Nephron (organoid): ENCODE results near the gene PAQR3.
A peak's percentile ranks its signal among the peaks of the same experiment; 100 is the strongest.

Source experiments
- H3K27ac Mint-ChIP-seq, 3 experiments: 2 replicates each; pipeline ENCODE4 v1.8.0; 2020; ENCODE audit warnings: mixed read lengths in 3 of 3, mild to moderate bottlenecking in 2 of 3, moderate library complexity in 1 of 3
- H3K27me3 Mint-ChIP-seq: 2 replicates; pipeline ENCODE4 v1.8.0; 2021; ENCODE audit warnings: low read depth, mild to moderate bottlenecking, moderate library complexity, mixed read lengths
- H3K36me3 Mint-ChIP-seq: 2 replicates; pipeline ENCODE4 v1.8.0; 2020; ENCODE audit warnings: low read depth, mixed read lengths
- H3K4me1 Mint-ChIP-seq: 2 replicates; pipeline ENCODE4 v1.8.0; 2020; ENCODE audit warnings: mixed read lengths
- H3K4me3 Mint-ChIP-seq, 3 experiments: 2 replicates each; pipeline ENCODE4 v1.8.0; 2020; ENCODE audit warnings: mild to moderate bottlenecking in 3 of 3, mixed read lengths in 3 of 3, moderate library complexity in 2 of 3
- H3K9me3 Mint-ChIP-seq: 2 replicates; pipeline ENCODE4 v1.8.0; 2020; ENCODE audit warnings: mixed read lengths
- TF ChIP-seq, protein P1 (sequence below), 3 experiments: fragments of 200-600 bp; sonication (generic); IDR thresholded peaks; one replicate each; pipeline ENCODE4 v1.5.0; 2021; ENCODE audit warnings: antibody characterized with exemption in 3 of 3; ENCODE audit not compliant: unreplicated experiment in 3 of 3

The PAQR3 gene

DNA sequence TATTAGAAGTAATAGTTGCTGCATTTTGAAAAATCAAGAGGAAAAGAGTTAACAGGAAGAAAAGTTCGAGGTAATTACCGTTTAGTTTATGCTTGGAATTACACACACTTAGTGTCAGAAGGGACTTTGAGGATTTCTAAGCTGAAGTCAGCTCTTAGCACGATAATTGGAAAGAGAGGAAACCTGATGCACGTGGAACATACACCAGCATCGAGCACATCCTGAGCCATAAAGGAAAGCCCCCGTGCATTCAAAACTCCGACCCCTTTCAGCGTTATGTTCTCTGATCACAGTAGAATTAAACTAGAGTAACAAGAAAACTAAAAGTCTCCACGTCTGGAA is 400 bp upstream of the PAQR3 start:
- H3K36me3 Mint-ChIP-seq = no peaks in the 10 kb centered on the region
- peaks cover 15% of the 10 kb centered on the region for H3K27me3 Mint-ChIP-seq
- TF ChIP-seq, protein P1, sequence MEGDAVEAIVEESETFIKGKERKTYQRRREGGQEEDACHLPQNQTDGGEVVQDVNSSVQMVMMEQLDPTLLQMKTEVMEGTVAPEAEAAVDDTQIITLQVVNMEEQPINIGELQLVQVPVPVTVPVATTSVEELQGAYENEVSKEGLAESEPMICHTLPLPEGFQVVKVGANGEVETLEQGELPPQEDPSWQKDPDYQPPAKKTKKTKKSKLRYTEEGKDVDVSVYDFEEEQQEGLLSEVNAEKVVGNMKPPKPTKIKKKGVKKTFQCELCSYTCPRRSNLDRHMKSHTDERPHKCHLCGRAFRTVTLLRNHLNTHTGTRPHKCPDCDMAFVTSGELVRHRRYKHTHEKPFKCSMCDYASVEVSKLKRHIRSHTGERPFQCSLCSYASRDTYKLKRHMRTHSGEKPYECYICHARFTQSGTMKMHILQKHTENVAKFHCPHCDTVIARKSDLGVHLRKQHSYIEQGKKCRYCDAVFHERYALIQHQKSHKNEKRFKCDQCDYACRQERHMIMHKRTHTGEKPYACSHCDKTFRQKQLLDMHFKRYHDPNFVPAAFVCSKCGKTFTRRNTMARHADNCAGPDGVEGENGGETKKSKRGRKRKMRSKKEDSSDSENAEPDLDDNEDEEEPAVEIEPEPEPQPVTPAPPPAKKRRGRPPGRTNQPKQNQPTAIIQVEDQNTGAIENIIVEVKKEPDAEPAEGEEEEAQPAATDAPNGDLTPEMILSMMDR (IDR thresholded peaks at IDR 0.05; ENCODE audit: unreplicated experiment in 3 of 3) = no peak
- H3K27ac Mint-ChIP-seq = peak overlapping the region; percentile 29 to 74 (median 39)
- peaks cover 14% of the 10 kb centered on the region for H3K4me1 Mint-ChIP-seq
- peak overlapping the region; percentile 82 to 91 (median 88) for H3K4me3 Mint-ChIP-seq
- no peaks in the 10 kb centered on the region for H3K9me3 Mint-ChIP-seq

DNA sequence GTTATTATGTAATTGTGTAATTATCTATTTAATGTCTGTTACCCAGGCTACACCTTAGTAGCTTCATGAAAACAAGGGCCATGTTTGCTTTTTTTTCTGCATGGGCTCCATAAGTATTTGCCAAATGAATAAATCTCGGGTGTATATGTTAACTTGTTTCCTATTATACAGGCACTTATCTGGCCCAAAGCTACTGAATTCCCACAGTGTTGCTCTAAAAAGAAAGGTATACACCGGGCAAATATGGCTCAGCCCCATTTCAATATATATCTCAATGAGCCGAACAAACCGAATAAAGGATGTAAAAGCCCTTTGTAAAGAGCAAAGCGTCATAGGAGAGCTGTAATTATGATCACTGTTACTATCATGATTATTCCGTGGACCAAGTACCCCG is 767 bp downstream of the PAQR3 start:
- Mint-ChIP-seq H3K27me3 (peaks cover 10% of the 10 kb centered on the region), H3K4me3 (peak overlapping the region; percentile 93 to 94 (median 93)), H3K9me3 (no peaks in the 10 kb centered on the region), H3K27ac (peak overlapping the region in 2 of 3 experiments; percentile 22 to 57), H3K4me1 (peaks cover 14% of the 10 kb centered on the region), H3K36me3 (peaks cover 2% of the 10 kb centered on the region)
- TF ChIP-seq, protein P1 (IDR thresholded peaks at IDR 0.05; ENCODE audit: unreplicated experiment in 3 of 3) = no peak

- H3K4me1 Mint-ChIP-seq = peaks cover 14% of the 10 kb centered on the region
- peaks cover 3% of the 10 kb centered on the region for H3K36me3 Mint-ChIP-seq
- H3K4me3 Mint-ChIP-seq = peak overlapping the region; percentile 69 to 90 (median 85)
- no peaks in the 10 kb centered on the region for H3K9me3 Mint-ChIP-seq
- TF ChIP-seq, protein P1 (IDR thresholded peaks at IDR 0.05; ENCODE audit: unreplicated experiment in 3 of 3) = no peak
- no peak overlapping the region for H3K27ac Mint-ChIP-seq
- peaks cover 8% of the 10 kb centered on the region for H3K27me3 Mint-ChIP-seq
Measured at GRCh38 chr4:78937837-78938236, 1.4 kb downstream of the PAQR3 start.

DNA sequence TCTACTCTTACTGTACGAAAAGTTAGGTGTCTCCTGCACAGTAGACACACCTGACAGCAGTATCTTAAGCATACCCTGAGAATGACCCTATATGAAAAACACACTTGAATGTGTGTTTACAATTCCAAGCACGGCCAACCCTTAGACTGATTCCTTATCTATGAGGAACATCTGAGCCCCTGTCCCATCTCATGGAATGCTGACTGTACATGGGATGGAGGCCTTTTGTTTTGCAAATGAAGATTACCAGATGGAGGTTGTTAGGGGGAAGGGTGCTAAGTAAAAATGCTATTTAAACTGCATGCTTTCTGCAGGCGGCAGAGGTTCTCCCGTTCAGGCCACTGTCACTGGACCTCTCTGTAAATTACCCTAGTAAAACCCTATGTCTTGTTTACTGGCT is 2.2 kb downstream of the PAQR3 start:
- Mint-ChIP-seq H3K4me3 (peak overlapping the region; percentile 6 to 54 (median 44)), H3K36me3 (peaks cover 3% of the 10 kb centered on the region), H3K27me3 (peaks cover 7% of the 10 kb centered on the region), H3K4me1 (peaks cover 14% of the 10 kb centered on the region), H3K9me3 (no peaks in the 10 kb centered on the region), H3K27ac (no peak overlapping the region)
- TF ChIP-seq, protein P1 (IDR thresholded peaks at IDR 0.05; ENCODE audit: unreplicated experiment in 3 of 3) = no peak

DNA sequence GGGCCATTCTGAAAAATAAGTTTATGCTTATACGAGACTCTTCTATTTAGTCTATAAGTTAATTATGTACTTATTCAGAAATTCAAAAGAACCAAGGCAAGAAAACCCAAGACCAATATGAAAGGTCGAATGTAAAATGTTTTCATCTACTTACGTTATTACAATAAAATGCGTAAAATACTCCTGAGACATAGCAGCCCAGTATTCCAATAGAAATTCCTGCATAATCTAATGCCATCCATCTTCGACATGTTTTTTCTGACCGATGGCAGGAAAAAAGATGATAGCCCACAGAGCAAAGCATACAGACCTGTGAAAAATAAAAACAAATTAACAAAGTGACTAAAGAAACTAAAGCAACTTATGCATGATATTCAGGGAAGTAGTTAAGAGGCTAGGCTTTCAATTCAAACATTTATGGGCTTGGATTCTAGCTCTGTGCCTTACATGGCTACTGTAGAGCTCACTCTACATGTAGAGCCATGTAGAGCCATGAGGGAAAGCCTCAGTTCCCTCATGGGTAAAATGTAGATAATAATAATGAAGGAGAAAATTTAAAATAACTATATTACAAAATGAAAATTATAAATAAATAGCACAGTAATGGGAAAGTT is 9.1 kb downstream of the PAQR3 start:
- Mint-ChIP-seq H3K36me3 (peaks cover 44% of the 10 kb centered on the region), H3K4me1 (no peaks in the 10 kb centered on the region), H3K27ac (no peak overlapping the region), H3K4me3 (no peak overlapping the region), H3K27me3 (no peaks in the 10 kb centered on the region), H3K9me3 (no peaks in the 10 kb centered on the region)
- TF ChIP-seq, protein P1 (IDR thresholded peaks at IDR 0.05; ENCODE audit: unreplicated experiment in 3 of 3) = no peak

DNA sequence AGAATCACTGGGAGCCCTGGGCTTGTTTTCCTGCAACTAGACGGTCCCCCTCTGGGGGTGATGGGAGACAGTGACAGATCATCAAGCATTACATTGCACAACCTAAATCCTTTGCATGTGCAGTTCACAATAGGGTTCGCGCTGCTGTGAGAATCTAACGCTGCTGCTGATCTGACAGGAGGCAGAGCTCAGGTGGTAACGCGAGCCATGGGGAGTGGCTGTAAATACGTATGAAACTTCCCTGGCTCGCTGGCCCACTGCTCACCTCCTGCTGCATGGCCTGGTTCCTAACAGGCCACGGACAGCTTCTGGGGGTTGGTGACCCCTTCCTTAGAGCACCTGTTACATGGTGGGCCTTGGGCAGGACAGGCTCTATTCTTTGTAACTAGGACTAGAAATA is 10.4 kb downstream of the PAQR3 start:
- H3K4me1 Mint-ChIP-seq = no peaks in the 10 kb centered on the region
- no peak overlapping the region for H3K4me3 Mint-ChIP-seq
- H3K9me3 Mint-ChIP-seq = no peaks in the 10 kb centered on the region
- TF ChIP-seq, protein P1 (IDR thresholded peaks at IDR 0.05; ENCODE audit: unreplicated experiment in 3 of 3) = no peak
- H3K27ac Mint-ChIP-seq = no peak overlapping the region
- H3K36me3 Mint-ChIP-seq = peaks cover 46% of the 10 kb centered on the region
- H3K27me3 Mint-ChIP-seq = no peaks in the 10 kb centered on the region
